H1 (cell line): ENCODE results near the gene MSI2. TPM values are rescaled to one million over a fixed set of nuclear protein-coding genes. Genes with fewer than 3 reads are reported as not detected.

Experiments used
- BACH1 ChIP-seq: IDR thresholded peaks from 2 replicates; pipeline ENCODE4 v1.6.1; 2012; ENCODE audit warnings: low read length, improper control_type of control experiment
- CBX5 ChIP-seq: fragments of 300-800, 300-1000 bp; sonication (generic); IDR thresholded peaks from 2 replicates; pipeline ENCODE4 v1.7.1; 2016; ENCODE audit warnings: antibody characterized with exemption, low read length, low read depth
- CHD1 ChIP-seq: IDR thresholded peaks from 2 replicates; pipeline ENCODE4 v1.6.1; 2012; ENCODE audit warnings: low read depth, low read length, improper control_type of control experiment
- CHD2 ChIP-seq: IDR thresholded peaks from 2 replicates; pipeline ENCODE4 v1.6.1; 2012; ENCODE audit warnings: low read length, improper control_type of control experiment
- EGR1 ChIP-seq: IDR thresholded peaks from 2 replicates; pipeline ENCODE4 v1.6.1; 2011; ENCODE audit warnings: low read depth, low read length, borderline replicate concordance
- RFX5 ChIP-seq: IDR thresholded peaks from 2 replicates; pipeline ENCODE4 v1.6.1; 2011; ENCODE audit warnings: low read depth, low read length, improper control_type of control experiment, borderline replicate concordance
- RNF2 ChIP-seq: fragments of 200-900, 300-1000 bp; sonication (generic); IDR thresholded peaks from 2 replicates; pipeline ENCODE4 v1.7.1; 2016; ENCODE audit warnings: borderline replicate concordance, low read depth, mild to moderate bottlenecking, antibody characterized with exemption, low read length; ENCODE audit not compliant: poor library complexity, severe bottlenecking; ENCODE audit errors: missing control alignments
- SIN3A ChIP-seq, 2 experiments: IDR thresholded peaks in 1 of 2; conservative IDR thresholded peaks in 1 of 2; 2 replicates each; pipeline ENCODE4 v1.6.1; 2011 to 2012; ENCODE audit warnings: low read length in 2 of 2, improper control_type of control experiment in 1 of 2, low read depth in 1 of 2, mild to moderate bottlenecking in 1 of 2
- TAF7 ChIP-seq: optimal IDR thresholded peaks from 2 replicates; pipeline ENCODE3; 2011; ENCODE audit warnings: low read depth, mild to moderate bottlenecking, inconsistent platforms, low read length, moderate library complexity, borderline replicate concordance
- TBP ChIP-seq: IDR thresholded peaks from 2 replicates; pipeline ENCODE4 v1.6.1; 2011; ENCODE audit warnings: low read depth, low read length, improper control_type of control experiment
- polyA plus RNA-seq, 7 experiments: library from polyadenylated mRNA; depleted of rRNA in 3 of 7; stranded (reverse) in 5 of 7; unstranded in 2 of 7; fragments of >200 nt in 5 of 7; fragments of 200-250 nt in 2 of 7; gene quantifications; 1 replicate in 5 of 7; 2 replicates in 1 of 7; 4 replicates in 1 of 7; pipeline versions ENCODE4 v1.2.1 to v1.2.3, GENCODE V29; 2011 to 2013; ENCODE audit warnings: missing spikeins in 2 of 7, mixed read lengths in 2 of 7
- total RNA-seq: library from RNA; stranded (reverse); fragmentation: NEBNext Ultra II Directional; extraction: Animal tissue kit (Norgen Biotek cat#: 25700); gene quantifications from 2 replicates; pipeline ENCODE4 v1.2.1, GENCODE V29; 2021
- TF ChIP-seq, protein P1 (sequence below): fragments of 300-600 bp; sonication (generic); IDR thresholded peaks from 2 replicates; pipeline ENCODE4 v1.7.1; 2012; ENCODE audit warnings: low read length, moderate library complexity, mild to moderate bottlenecking, inconsistent platforms; ENCODE audit not compliant: insufficient replicate concordance
- TF ChIP-seq, protein P2 (sequence below): IDR thresholded peaks from 2 replicates; pipeline ENCODE4 v1.6.1; 2012; ENCODE audit warnings: inconsistent platforms

The MSI2 gene
- total and polyA plus RNA-seq, 2 of the 8 experiments (the other 6 are each of a cell fraction or from before 2014, with no cell fraction given), result 36.7 to 80.6 TPM

DNA sequence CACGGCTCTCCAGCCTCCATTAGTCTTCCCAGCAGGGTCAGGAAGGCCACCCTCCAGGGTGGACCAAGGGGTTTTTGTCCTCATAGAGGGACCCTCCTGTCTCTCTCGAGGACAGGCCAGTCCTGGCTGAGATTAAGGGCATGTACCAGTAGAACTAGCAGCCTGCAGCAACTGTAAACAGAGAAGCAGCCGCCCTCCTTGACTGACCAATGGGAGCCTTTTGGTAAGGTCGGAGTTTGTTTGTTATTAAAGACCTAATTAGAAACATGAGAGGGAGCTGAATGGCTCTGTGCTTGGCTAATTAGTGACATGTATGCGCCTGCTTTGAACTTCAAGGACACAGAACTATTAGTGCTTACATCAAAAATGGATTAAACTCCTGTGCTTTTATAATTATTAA lies 408.8 kb downstream of the MSI2 start (continued):
- TF ChIP-seq, protein P1, sequence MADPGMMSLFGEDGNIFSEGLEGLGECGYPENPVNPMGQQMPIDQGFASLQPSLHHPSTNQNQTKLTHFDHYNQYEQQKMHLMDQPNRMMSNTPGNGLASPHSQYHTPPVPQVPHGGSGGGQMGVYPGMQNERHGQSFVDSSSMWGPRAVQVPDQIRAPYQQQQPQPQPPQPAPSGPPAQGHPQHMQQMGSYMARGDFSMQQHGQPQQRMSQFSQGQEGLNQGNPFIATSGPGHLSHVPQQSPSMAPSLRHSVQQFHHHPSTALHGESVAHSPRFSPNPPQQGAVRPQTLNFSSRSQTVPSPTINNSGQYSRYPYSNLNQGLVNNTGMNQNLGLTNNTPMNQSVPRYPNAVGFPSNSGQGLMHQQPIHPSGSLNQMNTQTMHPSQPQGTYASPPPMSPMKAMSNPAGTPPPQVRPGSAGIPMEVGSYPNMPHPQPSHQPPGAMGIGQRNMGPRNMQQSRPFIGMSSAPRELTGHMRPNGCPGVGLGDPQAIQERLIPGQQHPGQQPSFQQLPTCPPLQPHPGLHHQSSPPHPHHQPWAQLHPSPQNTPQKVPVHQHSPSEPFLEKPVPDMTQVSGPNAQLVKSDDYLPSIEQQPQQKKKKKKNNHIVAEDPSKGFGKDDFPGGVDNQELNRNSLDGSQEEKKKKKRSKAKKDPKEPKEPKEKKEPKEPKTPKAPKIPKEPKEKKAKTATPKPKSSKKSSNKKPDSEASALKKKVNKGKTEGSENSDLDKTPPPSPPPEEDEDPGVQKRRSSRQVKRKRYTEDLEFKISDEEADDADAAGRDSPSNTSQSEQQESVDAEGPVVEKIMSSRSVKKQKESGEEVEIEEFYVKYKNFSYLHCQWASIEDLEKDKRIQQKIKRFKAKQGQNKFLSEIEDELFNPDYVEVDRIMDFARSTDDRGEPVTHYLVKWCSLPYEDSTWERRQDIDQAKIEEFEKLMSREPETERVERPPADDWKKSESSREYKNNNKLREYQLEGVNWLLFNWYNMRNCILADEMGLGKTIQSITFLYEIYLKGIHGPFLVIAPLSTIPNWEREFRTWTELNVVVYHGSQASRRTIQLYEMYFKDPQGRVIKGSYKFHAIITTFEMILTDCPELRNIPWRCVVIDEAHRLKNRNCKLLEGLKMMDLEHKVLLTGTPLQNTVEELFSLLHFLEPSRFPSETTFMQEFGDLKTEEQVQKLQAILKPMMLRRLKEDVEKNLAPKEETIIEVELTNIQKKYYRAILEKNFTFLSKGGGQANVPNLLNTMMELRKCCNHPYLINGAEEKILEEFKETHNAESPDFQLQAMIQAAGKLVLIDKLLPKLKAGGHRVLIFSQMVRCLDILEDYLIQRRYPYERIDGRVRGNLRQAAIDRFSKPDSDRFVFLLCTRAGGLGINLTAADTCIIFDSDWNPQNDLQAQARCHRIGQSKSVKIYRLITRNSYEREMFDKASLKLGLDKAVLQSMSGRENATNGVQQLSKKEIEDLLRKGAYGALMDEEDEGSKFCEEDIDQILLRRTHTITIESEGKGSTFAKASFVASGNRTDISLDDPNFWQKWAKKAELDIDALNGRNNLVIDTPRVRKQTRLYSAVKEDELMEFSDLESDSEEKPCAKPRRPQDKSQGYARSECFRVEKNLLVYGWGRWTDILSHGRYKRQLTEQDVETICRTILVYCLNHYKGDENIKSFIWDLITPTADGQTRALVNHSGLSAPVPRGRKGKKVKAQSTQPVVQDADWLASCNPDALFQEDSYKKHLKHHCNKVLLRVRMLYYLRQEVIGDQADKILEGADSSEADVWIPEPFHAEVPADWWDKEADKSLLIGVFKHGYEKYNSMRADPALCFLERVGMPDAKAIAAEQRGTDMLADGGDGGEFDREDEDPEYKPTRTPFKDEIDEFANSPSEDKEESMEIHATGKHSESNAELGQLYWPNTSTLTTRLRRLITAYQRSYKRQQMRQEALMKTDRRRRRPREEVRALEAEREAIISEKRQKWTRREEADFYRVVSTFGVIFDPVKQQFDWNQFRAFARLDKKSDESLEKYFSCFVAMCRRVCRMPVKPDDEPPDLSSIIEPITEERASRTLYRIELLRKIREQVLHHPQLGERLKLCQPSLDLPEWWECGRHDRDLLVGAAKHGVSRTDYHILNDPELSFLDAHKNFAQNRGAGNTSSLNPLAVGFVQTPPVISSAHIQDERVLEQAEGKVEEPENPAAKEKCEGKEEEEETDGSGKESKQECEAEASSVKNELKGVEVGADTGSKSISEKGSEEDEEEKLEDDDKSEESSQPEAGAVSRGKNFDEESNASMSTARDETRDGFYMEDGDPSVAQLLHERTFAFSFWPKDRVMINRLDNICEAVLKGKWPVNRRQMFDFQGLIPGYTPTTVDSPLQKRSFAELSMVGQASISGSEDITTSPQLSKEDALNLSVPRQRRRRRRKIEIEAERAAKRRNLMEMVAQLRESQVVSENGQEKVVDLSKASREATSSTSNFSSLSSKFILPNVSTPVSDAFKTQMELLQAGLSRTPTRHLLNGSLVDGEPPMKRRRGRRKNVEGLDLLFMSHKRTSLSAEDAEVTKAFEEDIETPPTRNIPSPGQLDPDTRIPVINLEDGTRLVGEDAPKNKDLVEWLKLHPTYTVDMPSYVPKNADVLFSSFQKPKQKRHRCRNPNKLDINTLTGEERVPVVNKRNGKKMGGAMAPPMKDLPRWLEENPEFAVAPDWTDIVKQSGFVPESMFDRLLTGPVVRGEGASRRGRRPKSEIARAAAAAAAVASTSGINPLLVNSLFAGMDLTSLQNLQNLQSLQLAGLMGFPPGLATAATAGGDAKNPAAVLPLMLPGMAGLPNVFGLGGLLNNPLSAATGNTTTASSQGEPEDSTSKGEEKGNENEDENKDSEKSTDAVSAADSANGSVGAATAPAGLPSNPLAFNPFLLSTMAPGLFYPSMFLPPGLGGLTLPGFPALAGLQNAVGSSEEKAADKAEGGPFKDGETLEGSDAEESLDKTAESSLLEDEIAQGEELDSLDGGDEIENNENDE, result no peak
- TF ChIP-seq SIN3A (conservative IDR thresholded peaks at IDR 0.05 in 1 of 2, IDR thresholded peaks at IDR 0.05 in 1 of 2; ENCODE audit: low read depth in 1 of 2, low read length in 2 of 2), result no peak
- TF ChIP-seq CBX5, result no peak
- no peak for TF ChIP-seq EGR1
- TF ChIP-seq RNF2, result no peak
- TF ChIP-seq TBP, result no peak
- no peak for TF ChIP-seq BACH1
- TF ChIP-seq TAF7, result no peak
- no peak for TF ChIP-seq CHD2
- TF ChIP-seq RFX5, result no peak
- TF ChIP-seq, protein P2, sequence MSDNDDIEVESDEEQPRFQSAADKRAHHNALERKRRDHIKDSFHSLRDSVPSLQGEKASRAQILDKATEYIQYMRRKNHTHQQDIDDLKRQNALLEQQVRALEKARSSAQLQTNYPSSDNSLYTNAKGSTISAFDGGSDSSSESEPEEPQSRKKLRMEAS, result no peak
- no peak for TF ChIP-seq CHD1
